HepG2 (cell line): ENCODE measurements around the gene ZNF684. TPM values are rescaled to one million over a fixed set of nuclear protein-coding genes. Genes with fewer than 3 reads are reported as not detected.

Experiments used
- AHDC1 ChIP-seq: sonication (generic); formaldehyde crosslinking; IDR thresholded peaks from 2 replicates; pipeline ENCODE4 v1.5.1; 2020; ENCODE audit warnings: mild to moderate bottlenecking, missing genetic modification reagents, borderline replicate concordance
- CREB1 ChIP-seq, 2 experiments: fragments of 450-650 bp in 1 of 2; IDR thresholded peaks; 2 replicates each; pipeline ENCODE4 v1.6.1; 2016 to 2017; ENCODE audit warnings: control low read depth in 1 of 2, mild to moderate bottlenecking in 1 of 2, missing compliant biosample characterization in 1 of 2, missing genetic modification characterization in 1 of 2
- FLYWCH1 ChIP-seq: sonication (generic); formaldehyde crosslinking; IDR thresholded peaks from 2 replicates; pipeline ENCODE4 v1.8.1; 2023; ENCODE audit warnings: mild to moderate bottlenecking, missing genetic modification reagents
- IKZF5 ChIP-seq: IDR thresholded peaks from 2 replicates; pipeline ENCODE4 v1.6.1; 2018; ENCODE audit warnings: missing genetic modification reagents, mild to moderate bottlenecking, missing compliant biosample characterization
- IRF2 ChIP-seq: IDR thresholded peaks from 2 replicates; pipeline ENCODE4 v1.6.1; 2018; ENCODE audit warnings: missing genetic modification reagents, missing compliant biosample characterization
- KLF6 ChIP-seq: IDR thresholded peaks from 2 replicates; pipeline ENCODE4 v1.8.0; 2016; ENCODE audit warnings: missing biosample characterization, missing genetic modification reagents
- LCORL ChIP-seq, 2 experiments: fragments of 450-650 bp in 1 of 2; sonication (generic) in 1 of 2; formaldehyde crosslinking in 1 of 2; IDR thresholded peaks; 2 replicates each; pipeline versions ENCODE4 v1.5.0 to v1.6.1; 2017 to 2020; ENCODE audit warnings: antibody characterized with exemption in 1 of 2, missing genetic modification reagents in 1 of 2
- NFKB2 ChIP-seq: sonication (generic); formaldehyde crosslinking; IDR thresholded peaks from 2 replicates; pipeline ENCODE4 v1.4.0; 2020; ENCODE audit warnings: missing genetic modification reagents, borderline replicate concordance
- RARG ChIP-seq: sonication (generic); formaldehyde crosslinking; IDR thresholded peaks from 2 replicates; pipeline ENCODE4 v1.4.0; 2020; ENCODE audit warnings: low read depth, mild to moderate bottlenecking, missing genetic modification reagents
- REPIN1 ChIP-seq: sonication (generic); formaldehyde crosslinking; IDR thresholded peaks from 2 replicates; pipeline ENCODE4 v1.8.0; 2022; ENCODE audit warnings: missing genetic modification reagents, low read depth, mild to moderate bottlenecking, borderline replicate concordance
- SMAD3 ChIP-seq: sonication (generic); formaldehyde crosslinking; IDR thresholded peaks from 2 replicates; pipeline ENCODE4 v1.4.0; 2020; ENCODE audit warnings: missing genetic modification reagents
- ZBTB20 ChIP-seq: sonication (generic); formaldehyde crosslinking; IDR thresholded peaks from 2 replicates; pipeline ENCODE4 v1.8.1; 2023; ENCODE audit warnings: missing genetic modification reagents, low read depth, mild to moderate bottlenecking, borderline replicate concordance
- ZNF652 ChIP-seq: IDR thresholded peaks from 2 replicates; pipeline ENCODE4 v1.6.1; 2016; ENCODE audit warnings: low read depth, borderline replicate concordance
- ZSCAN22 ChIP-seq: sonication (generic); formaldehyde crosslinking; IDR thresholded peaks from 2 replicates; pipeline ENCODE4 v1.4.0; 2020; ENCODE audit warnings: mild to moderate bottlenecking, missing genetic modification reagents
- polyA plus RNA-seq, 8 experiments: library from polyadenylated mRNA; depleted of rRNA in 3 of 8; stranded (reverse) in 7 of 8; unstranded in 1 of 8; fragments of >200 nt; fragmentation: Illumina TruSeq in 4 of 8; extraction: Trizol in 4 of 8; gene quantifications; 2 replicates each; pipeline versions ENCODE4 v1.2.1 to v1.2.3, GENCODE V29; 2011 to 2016; ENCODE audit warnings: low read depth in 4 of 8, missing spikeins in 1 of 8, mixed read lengths in 1 of 8; ENCODE audit not compliant: insufficient read depth in 1 of 8
- total RNA-seq, 5 experiments: library from RNA; depleted of rRNA; stranded (reverse); fragments of >200 nt; fragmentation: Illumina TruSeq; extraction: Trizol; gene quantifications; 2 replicates each; pipeline ENCODE4 v1.2.3, GENCODE V29; 2016; ENCODE audit warnings: low read depth in 1 of 5
- TF ChIP-seq, protein P1 (sequence below): IDR thresholded peaks from 2 replicates; pipeline ENCODE4 v1.6.1; 2016; ENCODE audit warnings: low read depth, missing genetic modification reagents, missing compliant biosample characterization
- TF ChIP-seq, protein P2 (sequence below): sonication (generic); formaldehyde crosslinking; IDR thresholded peaks from 2 replicates; pipeline ENCODE4 v1.8.1; 2023; ENCODE audit warnings: mild to moderate bottlenecking, moderate library complexity, missing genetic modification reagents

ZNF684 gene
- total and polyA plus RNA-seq, 2 of the 13 experiments (the other 11 are each of a cell fraction or from before 2014, with no cell fraction given): 6.5 to 15.2 TPM

- TF ChIP-seq AHDC1: peak; percentile 91; the same call in 1 of the 2 replicates
- peak; percentile 51; the same call in 1 of the 2 replicates for TF ChIP-seq ZNF652 (CRISPR knock-in tag)
- 0 out of 2 replicates have a peak, but pooled peaks have one; percentile 29 for TF ChIP-seq KLF6 (CRISPR knock-in tag)
- no peak for TF ChIP-seq LCORL (IDR thresholded peaks at IDR 0.05)
- peak; percentile 58; the same call in 1 of the 2 replicates for TF ChIP-seq LCORL (CRISPR knock-in tag; IDR thresholded peaks at IDR 0.05)
- no peak for TF ChIP-seq CREB1 (IDR thresholded peaks at IDR 0.05)
- peak; percentile 47 for TF ChIP-seq CREB1 (CRISPR knock-in tag; IDR thresholded peaks at IDR 0.05)
- peak; percentile 37; the same call in 1 of the 2 replicates for TF ChIP-seq IKZF5 (CRISPR knock-in tag)
- peak; percentile 44; the same call in 1 of the 2 replicates for TF ChIP-seq IRF2 (CRISPR knock-in tag)
- no peak for TF ChIP-seq NFKB2
- TF ChIP-seq, protein P1, sequence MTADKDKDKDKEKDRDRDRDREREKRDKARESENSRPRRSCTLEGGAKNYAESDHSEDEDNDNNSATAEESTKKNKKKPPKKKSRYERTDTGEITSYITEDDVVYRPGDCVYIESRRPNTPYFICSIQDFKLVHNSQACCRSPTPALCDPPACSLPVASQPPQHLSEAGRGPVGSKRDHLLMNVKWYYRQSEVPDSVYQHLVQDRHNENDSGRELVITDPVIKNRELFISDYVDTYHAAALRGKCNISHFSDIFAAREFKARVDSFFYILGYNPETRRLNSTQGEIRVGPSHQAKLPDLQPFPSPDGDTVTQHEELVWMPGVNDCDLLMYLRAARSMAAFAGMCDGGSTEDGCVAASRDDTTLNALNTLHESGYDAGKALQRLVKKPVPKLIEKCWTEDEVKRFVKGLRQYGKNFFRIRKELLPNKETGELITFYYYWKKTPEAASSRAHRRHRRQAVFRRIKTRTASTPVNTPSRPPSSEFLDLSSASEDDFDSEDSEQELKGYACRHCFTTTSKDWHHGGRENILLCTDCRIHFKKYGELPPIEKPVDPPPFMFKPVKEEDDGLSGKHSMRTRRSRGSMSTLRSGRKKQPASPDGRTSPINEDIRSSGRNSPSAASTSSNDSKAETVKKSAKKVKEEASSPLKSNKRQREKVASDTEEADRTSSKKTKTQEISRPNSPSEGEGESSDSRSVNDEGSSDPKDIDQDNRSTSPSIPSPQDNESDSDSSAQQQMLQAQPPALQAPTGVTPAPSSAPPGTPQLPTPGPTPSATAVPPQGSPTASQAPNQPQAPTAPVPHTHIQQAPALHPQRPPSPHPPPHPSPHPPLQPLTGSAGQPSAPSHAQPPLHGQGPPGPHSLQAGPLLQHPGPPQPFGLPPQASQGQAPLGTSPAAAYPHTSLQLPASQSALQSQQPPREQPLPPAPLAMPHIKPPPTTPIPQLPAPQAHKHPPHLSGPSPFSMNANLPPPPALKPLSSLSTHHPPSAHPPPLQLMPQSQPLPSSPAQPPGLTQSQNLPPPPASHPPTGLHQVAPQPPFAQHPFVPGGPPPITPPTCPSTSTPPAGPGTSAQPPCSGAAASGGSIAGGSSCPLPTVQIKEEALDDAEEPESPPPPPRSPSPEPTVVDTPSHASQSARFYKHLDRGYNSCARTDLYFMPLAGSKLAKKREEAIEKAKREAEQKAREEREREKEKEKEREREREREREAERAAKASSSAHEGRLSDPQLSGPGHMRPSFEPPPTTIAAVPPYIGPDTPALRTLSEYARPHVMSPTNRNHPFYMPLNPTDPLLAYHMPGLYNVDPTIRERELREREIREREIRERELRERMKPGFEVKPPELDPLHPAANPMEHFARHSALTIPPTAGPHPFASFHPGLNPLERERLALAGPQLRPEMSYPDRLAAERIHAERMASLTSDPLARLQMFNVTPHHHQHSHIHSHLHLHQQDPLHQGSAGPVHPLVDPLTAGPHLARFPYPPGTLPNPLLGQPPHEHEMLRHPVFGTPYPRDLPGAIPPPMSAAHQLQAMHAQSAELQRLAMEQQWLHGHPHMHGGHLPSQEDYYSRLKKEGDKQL (CRISPR knock-in tag): no peak
- 0 out of 2 replicates have a peak, but pooled peaks have one; percentile 34 for TF ChIP-seq REPIN1 (CRISPR knock-in tag)
- TF ChIP-seq FLYWCH1 (CRISPR knock-in tag): no peak
- no peak for TF ChIP-seq ZSCAN22 (CRISPR knock-in tag)
- peak; percentile 83 for TF ChIP-seq SMAD3
- peak; percentile 63; the same call in 1 of the 2 replicates for TF ChIP-seq ZBTB20 (CRISPR knock-in tag)
- TF ChIP-seq RARG (CRISPR knock-in tag): no peak
- TF ChIP-seq, protein P2, sequence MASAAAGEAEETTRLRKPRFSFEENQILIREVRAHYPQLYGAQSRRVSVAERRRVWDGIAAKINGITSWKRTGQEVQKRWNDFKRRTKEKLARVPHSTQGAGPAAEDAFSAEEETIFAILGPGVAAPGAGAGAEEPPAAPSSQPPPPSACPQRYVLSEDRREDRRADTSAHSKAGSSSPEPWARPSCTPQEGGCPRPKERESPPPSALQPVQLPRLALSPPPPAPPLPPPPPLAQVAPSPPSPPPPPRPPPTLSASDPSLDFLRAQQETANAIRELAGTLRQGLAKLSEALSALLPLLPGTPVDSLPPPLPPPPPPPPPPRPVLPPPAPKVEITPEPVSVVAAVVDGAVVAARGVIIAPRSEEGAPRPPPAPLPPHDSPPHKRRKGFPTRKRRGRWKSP (CRISPR knock-in tag): peak; percentile 31; the same call in 1 of the 2 replicates
These were observed 4.3 kb downstream of the ZNF684 start (continued) for GRCh38 chr1:40535732-40536131.
